ENCODE data around the gene GNAL.

GRCh38 chr18:11669271-11669947 is 19.7 kb upstream of the GNAL start:
- TF ChIP-seq POLR2A (IDR thresholded peaks at IDR 0.05) (no peak), POLR2AphosphoS5 (IDR thresholded peaks at IDR 0.05) (no peak), EP300 (IDR thresholded peaks at IDR 0.05) (no peak)
- TF ChIP-seq, protein P1, sequence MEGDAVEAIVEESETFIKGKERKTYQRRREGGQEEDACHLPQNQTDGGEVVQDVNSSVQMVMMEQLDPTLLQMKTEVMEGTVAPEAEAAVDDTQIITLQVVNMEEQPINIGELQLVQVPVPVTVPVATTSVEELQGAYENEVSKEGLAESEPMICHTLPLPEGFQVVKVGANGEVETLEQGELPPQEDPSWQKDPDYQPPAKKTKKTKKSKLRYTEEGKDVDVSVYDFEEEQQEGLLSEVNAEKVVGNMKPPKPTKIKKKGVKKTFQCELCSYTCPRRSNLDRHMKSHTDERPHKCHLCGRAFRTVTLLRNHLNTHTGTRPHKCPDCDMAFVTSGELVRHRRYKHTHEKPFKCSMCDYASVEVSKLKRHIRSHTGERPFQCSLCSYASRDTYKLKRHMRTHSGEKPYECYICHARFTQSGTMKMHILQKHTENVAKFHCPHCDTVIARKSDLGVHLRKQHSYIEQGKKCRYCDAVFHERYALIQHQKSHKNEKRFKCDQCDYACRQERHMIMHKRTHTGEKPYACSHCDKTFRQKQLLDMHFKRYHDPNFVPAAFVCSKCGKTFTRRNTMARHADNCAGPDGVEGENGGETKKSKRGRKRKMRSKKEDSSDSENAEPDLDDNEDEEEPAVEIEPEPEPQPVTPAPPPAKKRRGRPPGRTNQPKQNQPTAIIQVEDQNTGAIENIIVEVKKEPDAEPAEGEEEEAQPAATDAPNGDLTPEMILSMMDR (IDR thresholded peaks at IDR 0.05): no peak
